A204.1 (cell line): ENCODE data around the gene PACC1.
"Not testable (repeated sequence)": the region's sequence is repeated elsewhere in the genome, so short reads cannot be mapped to it uniquely, and the experiment has no call there.

Source experiments
- FAIRE-seq: peaks from 2 replicates; lab custom pipeline; 2012; peaks lifted over from hg19 to GRCh38; lab: Jason Lieb, UNC

The PACC1 gene

DNA sequence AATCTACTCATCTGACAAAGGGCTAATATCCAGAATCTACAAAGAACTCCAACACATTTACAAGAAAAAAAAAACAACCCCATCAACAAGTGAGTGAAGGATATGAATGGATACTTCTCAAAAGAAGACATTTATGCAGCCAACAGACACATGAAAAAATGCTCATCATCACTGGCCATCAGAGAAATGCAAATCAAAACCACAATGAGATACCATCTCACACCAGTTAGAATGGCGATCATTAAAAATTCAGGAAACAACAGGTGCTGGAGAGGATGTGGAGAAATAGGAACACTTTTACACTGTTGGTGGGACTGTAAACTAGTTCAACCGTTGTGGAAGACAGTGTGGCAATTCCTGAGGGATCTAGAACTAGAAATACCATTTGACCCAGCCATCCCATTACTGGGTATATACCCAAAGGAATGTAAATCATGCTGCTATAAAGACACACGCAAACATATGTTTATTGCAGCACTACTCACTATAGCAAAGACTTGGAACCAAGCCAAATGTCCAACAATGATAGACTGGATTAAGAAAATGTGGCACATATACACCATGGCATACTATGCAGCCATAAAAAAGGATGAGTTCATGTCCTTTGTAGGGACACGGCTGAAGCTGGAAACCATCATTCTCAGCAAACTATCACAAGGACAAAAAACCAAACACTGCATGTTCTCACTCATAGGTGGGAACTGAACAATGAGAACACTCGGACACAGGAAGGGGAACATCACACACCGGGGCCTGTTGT is 18.8 kb downstream of the PACC1 start:
- not testable (repeated sequence) for FAIRE-seq

DNA sequence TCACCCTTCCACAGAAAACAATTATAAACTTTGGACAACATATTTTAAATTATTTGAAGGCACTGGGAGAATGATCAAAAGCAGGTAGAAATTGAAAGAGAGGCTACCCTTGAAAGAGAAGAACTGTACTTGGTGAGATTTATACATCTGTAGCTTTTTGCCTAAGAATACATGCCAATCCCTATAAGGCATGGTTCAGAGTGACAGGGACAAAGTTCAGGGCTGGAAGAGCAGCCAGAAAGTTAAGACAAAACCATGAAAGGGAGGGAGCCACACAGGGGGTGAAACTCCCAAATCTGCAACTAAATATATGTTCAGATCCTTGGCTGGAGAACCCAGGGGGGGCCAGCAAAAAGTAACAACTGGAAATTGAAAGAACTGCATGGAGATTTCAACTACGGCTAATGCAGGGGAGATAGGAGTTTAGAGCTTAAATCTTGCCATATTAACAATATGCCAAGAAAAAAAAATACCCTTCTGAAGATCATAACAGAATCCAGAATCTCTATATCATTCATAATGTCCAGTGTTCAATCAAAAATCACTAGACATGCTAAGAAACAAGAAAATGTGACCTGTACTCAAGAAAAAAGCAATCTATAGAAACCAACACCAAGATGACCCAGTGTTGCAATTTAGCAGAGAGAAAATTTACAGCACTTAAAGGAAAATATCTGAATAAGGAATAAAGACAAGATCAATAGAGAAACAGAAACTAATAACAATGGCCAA is 25.5 kb downstream of the PACC1 start:
- FAIRE-seq = no peak

DNA sequence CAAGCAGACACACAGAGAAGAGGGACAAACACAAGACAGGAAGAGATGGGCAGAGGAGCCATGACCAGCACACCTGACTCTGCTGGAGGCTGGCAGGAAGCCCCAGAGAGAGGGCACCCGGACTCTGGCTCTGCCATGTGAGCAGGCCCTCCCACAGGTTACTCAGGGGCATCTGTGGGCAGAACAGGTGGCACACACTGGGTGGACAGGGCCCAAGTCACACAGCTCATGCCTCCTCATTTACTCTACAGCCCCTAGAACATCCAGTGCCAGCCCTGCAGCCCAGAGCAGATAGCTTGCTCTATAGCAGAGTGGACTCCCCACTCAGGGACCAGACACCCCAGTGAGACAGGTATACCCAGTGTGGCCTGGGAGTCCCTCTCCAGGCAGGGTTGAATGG is 28.7 kb downstream of the PACC1 start:
- no peak for FAIRE-seq

DNA sequence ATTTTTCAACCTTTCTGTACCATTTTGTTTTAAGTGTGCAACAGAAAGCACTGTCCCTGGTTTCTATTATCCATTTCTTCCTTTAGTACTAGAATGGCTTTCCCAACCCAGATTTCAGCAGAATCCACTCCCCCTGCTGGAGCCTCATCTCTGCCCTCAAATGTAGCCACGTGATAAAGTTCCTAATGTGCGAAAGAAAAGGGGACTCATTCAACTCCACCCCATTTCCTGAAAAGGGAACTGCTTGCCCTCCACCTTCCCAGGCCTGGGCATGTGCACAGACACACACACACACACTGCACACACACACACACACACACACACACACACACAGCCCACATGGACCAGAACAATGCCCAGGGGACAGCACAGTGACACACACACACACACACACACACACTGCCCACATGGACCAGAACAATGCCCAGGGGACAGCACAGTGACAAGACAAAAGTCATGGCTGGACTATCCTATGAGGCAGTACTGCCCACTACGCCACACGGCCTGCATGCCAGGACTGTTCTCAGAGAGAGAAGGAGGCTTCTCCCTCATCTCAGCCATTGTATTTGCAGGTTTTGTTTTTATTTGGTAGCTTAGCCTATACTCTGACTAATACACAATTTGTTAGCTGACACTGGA is 33.2 kb downstream of the PACC1 start:
- no peak for FAIRE-seq

DNA sequence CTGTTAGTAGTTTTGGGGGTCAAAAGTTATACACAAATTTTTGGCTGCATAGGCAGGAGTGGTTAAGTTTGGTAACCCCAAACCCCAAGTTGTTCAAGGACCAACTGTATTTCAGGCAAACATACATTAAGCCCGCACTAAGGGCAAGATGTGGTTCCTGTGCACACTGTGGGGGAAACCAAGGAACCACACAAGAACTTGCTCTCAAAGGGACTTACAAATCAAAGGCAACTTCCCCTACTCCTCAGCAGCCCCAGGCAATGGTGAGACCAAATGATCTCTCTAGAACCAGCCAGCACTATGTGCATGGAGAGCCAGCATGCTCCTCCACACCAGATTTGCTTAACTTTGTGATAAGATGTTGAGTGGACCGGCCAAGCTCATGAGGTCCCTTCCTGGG is 35.3 kb downstream of the PACC1 start:
- no peak for FAIRE-seq

DNA sequence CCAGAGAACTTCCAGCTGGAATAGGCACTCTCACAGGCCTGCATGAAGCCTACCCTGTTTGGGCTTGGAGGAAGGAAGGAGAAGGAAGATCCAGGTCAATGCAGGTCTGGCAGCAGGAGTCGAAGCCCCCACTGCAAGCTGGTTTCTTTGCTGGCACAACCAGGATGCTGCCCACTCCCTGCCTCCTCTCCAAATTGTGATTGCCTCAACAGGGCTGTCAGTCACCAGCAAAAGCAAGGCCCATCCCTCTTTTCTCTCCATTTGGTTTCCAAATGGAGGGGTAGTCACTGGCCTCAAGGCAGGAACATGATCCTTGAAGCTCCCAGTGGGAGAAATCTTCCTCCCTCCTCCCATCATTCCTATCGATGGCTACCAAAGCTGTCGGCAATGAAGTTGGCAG is 37.0 kb downstream of the PACC1 start:
- no peak for FAIRE-seq

DNA sequence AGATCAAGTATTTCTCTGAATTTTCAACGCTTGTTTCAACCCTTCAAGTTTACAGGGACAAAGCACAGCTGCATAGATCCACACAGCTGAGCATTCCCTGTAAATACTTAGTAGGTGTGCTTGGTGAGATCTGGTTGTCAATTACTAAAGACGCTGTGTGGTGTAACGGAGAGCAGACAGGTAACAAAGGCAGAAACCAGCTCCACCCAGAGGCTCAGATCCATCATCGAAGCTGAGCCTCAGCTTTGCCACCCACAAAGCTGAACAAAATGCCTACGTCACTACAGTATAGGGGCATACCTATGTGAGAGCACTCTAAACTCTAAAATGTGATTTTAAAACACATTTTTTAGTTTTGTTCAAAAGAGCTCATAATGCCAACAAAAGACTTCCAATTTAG is 38.7 kb downstream of the PACC1 start:
- FAIRE-seq = no peak

DNA sequence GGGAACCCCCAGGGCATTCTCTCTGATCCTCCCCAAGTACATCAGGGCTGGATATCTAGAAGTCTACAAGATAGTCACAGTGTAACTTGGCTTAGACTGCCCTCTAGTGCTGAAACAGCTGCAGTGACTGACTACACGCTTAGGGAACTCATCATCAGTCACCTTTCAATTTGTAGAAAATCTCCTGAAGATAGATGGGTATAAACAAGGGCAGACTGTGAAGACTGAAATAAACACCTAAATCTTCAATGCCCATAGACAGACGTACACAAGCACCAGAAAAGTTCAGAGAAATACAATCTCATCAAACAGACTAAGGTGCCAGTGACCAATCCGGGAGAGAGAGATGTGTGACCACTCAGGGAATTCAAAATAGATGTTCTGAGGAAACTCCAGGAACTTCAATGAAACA is 46.6 kb downstream of the PACC1 start:
- peak; percentile 74 for FAIRE-seq

DNA sequence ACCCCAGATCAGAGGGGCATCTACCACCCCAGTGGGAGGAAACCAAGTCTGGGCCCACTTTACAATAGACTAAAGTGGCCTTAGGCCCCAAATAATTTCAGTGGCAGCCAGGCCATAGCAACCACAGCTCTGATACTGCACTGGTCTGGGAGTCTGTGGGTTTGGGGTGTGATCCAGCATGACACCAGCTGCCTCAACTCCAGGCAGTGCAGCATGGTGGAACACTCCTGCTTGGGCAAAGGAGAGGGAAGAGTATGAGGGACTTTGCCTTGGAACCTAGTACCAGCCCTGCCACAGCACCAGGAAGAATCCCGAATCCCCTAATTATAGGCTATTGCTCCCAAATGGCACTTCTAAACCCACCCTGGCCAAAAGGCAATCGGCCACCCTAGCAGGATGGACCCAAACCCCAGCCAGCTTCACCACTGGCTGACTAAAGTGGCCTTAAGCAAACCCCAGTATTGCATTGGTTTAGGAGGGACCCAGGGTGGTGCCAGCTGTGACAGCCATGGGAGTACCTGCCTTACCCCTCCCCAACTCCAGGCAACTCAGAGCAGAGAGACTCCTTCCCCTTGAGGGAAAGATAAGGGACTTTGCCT is 47.1 kb downstream of the PACC1 start:
- no peak for FAIRE-seq

DNA sequence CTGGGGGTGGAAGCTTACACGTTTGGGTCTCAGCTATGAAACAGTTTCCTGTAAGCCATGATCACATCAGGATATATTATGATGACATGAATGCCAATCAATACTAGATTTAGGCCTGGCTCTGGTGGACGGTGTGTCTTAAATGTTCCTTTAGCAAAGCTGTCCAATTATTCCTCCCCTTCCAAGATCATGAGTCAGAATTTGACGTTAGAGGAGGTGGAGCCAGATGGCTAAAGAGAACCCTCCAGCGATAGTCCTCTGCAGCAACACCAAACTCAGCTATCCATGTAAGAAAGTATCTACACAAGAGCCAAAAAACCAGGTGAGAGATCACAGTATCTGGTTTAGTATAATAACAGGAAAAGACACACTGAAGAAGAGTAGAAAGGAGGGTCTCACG is 47.8 kb downstream of the PACC1 start:
- no peak for FAIRE-seq

DNA sequence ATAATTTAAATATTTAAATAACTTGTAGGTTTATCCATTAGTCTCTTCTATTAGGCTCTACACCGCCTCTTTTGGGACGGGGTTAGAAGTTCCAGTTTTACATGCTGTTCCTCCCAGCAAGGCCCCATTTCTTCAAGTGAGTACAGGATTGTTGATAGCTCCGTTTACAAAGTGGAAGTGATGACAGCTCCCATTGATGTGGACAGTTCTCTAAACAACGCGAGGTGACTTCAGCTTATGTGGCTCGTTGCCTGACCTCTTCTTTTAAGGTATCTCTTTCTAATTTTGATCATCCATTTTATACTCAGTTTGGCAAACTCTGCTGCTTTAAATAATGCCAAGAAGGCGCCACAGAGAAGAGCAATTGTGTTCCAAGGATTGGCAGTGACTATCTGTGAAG is 49.7 kb downstream of the PACC1 start:
- no peak for FAIRE-seq

DNA sequence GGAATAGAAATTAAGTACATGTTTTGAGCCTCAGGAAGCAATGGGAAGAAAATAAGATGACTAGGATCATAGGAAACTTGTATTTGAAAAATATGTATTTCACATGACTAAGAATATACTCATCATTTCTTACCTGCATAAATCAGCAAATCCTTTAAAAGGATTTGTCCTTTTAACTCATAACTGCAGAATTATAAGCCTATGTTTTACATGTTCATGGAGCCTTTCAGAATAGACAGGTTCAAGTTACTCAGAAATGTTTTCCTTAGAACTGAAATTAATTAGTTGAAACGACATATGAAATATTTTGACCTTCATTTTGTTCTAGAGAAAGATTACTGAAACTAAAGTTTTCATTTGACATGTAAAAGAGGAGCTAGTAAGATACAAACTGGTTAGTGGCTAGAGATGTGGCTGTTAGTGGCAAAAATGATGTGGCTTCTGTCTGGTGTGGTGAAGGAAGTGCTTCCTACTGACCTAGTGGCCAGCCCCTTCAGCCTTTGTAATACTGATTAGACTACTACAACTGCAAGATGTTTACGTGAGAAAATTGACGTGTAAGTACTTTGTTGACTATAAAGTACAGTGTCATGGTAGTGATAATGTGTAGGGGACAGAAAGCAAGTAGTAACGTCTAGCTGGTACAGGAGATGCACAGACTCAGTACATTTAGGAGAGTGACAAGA is 54.7 kb downstream of the PACC1 start:
- no peak for FAIRE-seq

DNA sequence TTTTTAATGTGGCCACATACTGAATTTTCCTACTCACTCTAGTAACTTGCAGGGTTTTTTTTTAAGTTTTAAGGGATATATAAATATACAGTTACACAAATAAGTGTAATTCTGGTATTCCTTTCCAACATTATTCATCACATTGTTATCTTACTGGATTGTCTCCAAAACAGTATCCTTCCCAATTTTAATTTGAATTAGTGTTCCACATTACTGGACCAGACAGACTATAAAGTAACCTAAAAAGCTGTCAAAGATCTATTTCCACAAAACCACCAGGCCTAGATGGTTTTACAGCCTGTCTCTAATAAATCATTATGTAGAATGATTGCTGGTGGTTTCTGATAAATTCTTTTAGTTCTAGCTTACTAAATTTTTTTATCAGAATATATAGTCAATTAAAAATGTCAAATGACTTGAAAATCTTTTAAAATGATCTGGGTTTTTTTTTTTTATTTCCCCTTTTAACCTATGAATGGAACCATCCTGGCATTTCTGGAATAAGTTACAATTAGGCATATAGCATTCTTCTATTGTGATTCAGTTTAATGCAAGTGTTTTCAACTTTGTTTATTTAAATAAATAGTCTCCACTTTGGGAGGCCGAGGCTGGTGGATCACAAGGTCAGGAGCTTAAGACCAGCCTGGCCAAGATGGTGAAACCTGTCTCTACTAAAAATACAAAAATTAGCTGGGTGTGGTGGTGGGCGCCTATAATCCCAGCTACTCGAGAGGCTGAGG is 59.3 kb downstream of the PACC1 start:
- FAIRE-seq = no peak

DNA sequence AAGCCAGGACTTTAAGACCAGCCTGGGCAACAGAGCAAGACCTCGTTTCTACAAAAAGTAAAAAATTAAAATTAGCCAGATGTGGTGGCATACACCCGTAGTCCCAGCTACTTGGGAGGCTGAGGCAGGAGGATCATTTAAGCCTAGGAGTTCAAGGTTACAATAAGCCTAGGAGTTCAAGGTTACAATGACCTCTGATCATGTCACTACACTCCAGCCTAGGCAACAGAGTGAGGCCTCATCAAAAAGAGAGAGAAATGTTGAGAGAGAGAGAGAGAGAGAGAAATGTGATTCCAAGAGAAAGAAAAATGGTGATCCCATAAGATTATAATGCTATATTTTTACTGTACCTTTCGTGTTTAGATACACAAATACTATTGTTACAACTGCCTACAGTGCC is 60.2 kb downstream of the PACC1 start:
- no peak for FAIRE-seq

DNA sequence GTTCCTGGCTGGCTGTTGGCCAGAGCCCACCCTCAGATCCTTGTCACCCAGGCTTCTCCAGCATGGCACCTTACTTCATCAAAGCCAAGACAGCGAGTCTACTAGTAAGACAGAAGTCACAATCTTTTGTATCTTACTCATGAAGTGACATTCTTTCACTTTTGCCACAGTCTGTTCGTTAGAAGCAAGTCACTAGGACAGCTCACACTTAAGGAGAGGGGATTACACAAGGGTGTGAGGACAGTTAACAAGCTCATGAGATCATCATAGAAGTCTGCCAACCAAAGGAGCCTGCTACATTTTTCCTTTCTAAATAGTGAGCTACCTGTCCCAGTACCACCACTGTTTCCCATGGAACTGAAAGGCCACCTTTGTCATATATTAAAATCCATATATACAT is 61.5 kb downstream of the PACC1 start:
- FAIRE-seq = no peak

DNA sequence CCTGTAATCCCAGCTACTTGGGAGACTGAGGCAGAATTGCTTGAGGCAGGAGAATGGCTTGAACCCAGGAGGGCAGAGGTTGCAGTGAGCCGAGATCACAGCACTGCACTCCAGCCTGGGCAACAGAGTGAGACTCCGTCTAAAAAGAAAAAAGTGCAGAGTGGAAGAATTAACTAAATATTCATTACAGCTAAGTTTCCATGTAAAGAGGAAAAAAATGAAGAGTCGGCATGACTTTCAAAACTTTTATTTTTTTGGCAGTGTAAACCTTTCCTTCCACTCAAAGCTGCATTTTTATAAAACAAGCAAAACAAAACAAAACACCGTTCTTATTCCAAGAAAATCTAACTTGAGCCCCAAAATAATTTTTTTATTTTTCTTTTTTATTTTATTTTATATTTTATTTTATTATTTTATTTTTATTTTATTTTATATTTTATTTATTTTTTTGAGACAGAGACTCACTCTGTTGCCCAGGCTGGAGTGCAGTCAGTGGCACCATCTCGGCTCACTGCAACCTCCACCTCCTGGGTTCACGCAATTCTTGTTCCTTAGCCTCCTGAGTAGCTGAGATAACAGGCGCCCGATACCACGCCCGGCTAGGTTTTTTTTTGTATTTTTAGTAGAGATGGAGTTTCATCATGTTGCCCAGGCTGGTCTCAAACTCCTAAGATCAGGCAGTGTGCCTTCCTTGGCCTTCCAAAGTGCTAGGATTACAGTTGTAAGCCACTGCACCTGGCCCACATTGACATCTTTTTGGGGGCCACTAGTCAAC is 62.9 kb downstream of the PACC1 start:
- FAIRE-seq = no peak

DNA sequence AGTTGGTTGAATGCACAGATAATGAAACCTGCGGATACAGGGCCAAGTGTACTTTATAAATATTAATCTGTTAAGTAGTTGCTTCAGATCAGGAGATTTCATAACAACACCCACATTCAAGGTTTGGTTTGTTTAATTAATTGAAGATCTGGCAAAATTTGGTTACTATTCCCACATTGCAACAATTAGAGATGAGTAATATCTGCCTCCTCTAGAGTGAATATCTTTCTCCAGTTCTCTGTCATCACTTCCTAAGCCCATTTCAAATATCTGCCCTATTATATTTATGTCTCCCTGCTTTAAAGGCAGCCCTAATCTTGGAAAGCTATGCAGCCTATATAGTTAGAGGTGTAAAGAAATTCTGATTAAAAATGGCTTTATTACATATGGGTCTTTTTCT is 68.1 kb downstream of the PACC1 start:
- no peak for FAIRE-seq

DNA sequence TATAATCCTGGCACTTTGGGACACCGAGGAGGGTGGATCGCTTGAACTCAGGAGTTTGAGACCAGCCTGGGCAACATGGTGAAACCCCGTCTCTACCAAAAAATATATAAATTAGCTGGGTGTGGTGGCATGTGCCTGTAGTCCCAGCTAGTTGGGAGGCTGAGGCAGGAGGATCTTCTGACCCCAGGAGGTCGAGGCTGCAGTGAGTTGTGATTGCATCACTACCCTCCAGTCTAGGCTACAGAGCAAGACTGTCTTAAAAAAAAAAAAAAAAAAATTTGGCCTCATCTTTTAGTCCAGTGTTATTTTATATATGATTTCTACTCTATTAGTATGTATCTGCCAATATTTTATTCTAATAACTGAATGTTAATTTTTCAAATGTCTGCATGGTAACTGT is 69.8 kb downstream of the PACC1 start:
- no peak for FAIRE-seq

DNA sequence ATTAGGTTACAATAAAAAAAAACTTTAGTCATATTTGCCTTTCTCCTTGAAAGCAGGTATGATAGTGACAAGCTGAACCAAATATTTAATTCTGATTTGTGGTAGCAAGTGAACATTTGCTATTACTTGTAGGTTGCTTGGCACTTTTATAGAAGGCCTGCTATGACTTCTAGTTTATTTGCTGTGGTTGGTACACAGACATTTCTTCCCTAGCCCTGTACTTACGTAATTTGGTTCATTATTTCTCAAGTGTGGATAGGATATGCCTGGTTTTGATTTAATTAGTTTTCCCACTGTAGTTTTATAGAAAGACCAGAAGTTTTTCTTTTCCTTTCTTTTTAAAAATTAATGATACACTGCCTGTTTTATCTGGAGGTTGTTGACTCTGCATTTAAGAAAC is 73.6 kb downstream of the PACC1 start:
- no peak for FAIRE-seq

DNA sequence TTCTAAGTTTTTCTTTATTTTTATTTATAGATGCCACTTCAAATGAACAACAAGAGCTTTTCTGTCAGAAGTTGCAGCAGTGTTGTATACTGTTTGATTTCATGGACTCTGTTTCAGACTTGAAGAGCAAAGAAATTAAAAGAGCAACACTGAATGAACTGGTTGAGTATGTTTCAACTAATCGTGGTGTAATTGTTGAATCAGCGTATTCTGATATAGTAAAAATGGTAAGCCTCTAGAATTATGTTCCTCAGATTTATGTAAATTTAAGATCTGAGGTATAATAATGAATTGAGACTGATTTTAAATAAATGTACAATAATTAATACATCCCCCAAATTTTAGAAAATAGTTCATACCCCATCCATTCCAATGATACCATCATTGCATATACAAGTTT is 85.6 kb downstream of the PACC1 start:
- FAIRE-seq = no peak

DNA sequence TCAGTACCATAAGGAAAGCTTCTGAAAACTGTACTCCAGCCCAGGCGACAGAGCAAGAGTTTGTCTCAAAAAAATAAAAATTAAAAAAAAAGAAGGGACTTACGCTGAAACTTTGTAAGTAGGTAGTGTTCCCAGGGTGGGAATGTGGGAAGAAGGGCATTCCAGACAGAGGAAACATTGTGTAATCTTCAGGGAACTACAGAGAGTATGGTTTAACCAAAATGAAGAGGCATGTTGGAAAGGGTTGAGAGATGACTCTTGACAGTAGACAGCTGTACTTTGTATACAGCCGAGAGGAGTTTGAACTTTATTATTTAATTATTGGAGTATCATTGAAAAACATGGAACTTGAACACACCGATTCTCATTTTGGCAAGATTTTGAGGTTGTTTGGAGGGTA is 86.4 kb downstream of the PACC1 start:
- FAIRE-seq = no peak
